BLaER1 (cell line): ENCODE results near the gene BLTP3B.
A peak's percentile ranks its signal among the peaks of the same experiment; 100 is the strongest.
"Not testable (repeated sequence)": the region's sequence is repeated elsewhere in the genome, so short reads cannot be mapped to it uniquely, and the experiment has no call there.

Experiments
- H3K27ac ChIP-seq: shearing (Covaris generic); formaldehyde crosslinking; 2 replicates; pipeline ENCODE4 v1.8.1; 2022
- H3K27me3 ChIP-seq: shearing (Covaris generic); formaldehyde crosslinking; 2 replicates; pipeline ENCODE4 v1.8.1; 2022
- H3K36me3 ChIP-seq: shearing (Covaris generic); formaldehyde crosslinking; 2 replicates; pipeline ENCODE4 v1.8.1; 2022
- H3K4me1 ChIP-seq: shearing (Covaris generic); formaldehyde crosslinking; 2 replicates; pipeline ENCODE4 v1.8.1; 2022
- H3K4me2 ChIP-seq: shearing (Covaris generic); formaldehyde crosslinking; 2 replicates; pipeline ENCODE4 v1.8.1; 2022
- H3K4me3 ChIP-seq: shearing (Covaris generic); formaldehyde crosslinking; 2 replicates; pipeline ENCODE4 v1.8.1; 2022
- H3K9ac ChIP-seq: shearing (Covaris generic); formaldehyde crosslinking; 2 replicates; pipeline ENCODE4 v1.8.1; 2022
- H3K9me3 ChIP-seq: shearing (Covaris generic); formaldehyde crosslinking; 2 replicates; pipeline ENCODE4 v1.8.1; 2022
- H4K20me1 ChIP-seq: shearing (Covaris generic); formaldehyde crosslinking; 2 replicates; pipeline ENCODE4 v1.8.1; 2022
- Cebpa-rat ChIP-seq: shearing (Covaris generic); IDR thresholded peaks from 2 replicates; pipeline ENCODE4 v1.8.1; 2022

The BLTP3B gene

GRCh38 chr12:100142851-100143559 lies at the start of gene BLTP3B:
Gene BLTP3B (minus strand): TSS chr12:100142874. CDS start chr12:100142635, 239 bp downstream.
- Histone ChIP-seq H3K27me3 (no peaks in the 10 kb centered on the region), H3K4me2 (peak within 1 kb of the TSS; percentile 75), H4K20me1 (peaks cover 20% of the 10 kb centered on the region), H3K4me1 (peaks cover 34% of the 10 kb centered on the region), H3K27ac (peak within 1 kb of the TSS; percentile 96), H3K4me3 (peak within 1 kb of the TSS; percentile 99), H3K36me3 (no peaks in the 10 kb centered on the region), H3K9me3 (no peaks in the 10 kb centered on the region), H3K9ac (peak within 1 kb of the TSS; percentile 98)
- no peak for TF ChIP-seq Cebpa-rat

GRCh38 chr12:100189636-100190394 lies 47.1 kb upstream of the BLTP3B start:
- H3K4me1 ChIP-seq: peaks cover 33% of the 10 kb centered on the region
- H3K9me3 ChIP-seq: peaks cover 17% of the 10 kb centered on the region
- H3K9ac ChIP-seq: peak overlapping the region; percentile 43; the same call in 1 of the 2 replicates
- H3K36me3 ChIP-seq: peaks cover 70% of the 10 kb centered on the region
- H3K4me2 ChIP-seq: peak overlapping the region; percentile 44
- no peak for TF ChIP-seq Cebpa-rat
- H3K27me3 ChIP-seq: no peaks in the 10 kb centered on the region
- no peaks in the 10 kb centered on the region for H4K20me1 ChIP-seq
- H3K4me3 ChIP-seq: no peak overlapping the region
- peak overlapping the region; percentile 39; the same call in 1 of the 2 replicates for H3K27ac ChIP-seq

GRCh38 chr12:100188888-100189635 lies 46.4 kb upstream of the BLTP3B start:
- H3K36me3 ChIP-seq: peaks cover 63% of the 10 kb centered on the region
- not testable (repeated sequence) for H3K4me3 ChIP-seq, H4K20me1 ChIP-seq, H3K27me3 ChIP-seq, H3K9ac ChIP-seq
- peak overlapping the region; percentile 39; the same call in 1 of the 2 replicates for H3K27ac ChIP-seq
- peak overlapping the region; percentile 44 for H3K4me2 ChIP-seq
- H3K9me3 ChIP-seq: peaks cover 12% of the 10 kb centered on the region
- H3K4me1 ChIP-seq: peaks cover 33% of the 10 kb centered on the region

- Histone ChIP-seq H3K4me3 (no peak overlapping the region), H4K20me1 (no peaks in the 10 kb centered on the region), H3K4me1 (peaks cover 33% of the 10 kb centered on the region), H3K9ac (no peak overlapping the region), H3K27me3 (no peaks in the 10 kb centered on the region), H3K9me3 (peaks cover 12% of the 10 kb centered on the region), H3K27ac (no peak overlapping the region), H3K36me3 (peaks cover 58% of the 10 kb centered on the region), H3K4me2 (no peak overlapping the region)
- no peak for TF ChIP-seq Cebpa-rat
These were observed 45.3 kb upstream of the BLTP3B start for GRCh38 chr12:100187857-100188519.

GRCh38 chr12:100187068-100187467 lies 44.4 kb upstream of the BLTP3B start:
- Histone ChIP-seq H3K36me3 (peaks cover 53% of the 10 kb centered on the region), H3K4me2 (no peak overlapping the region), H3K27ac (no peak overlapping the region), H3K9ac (no peak overlapping the region), H3K27me3 (no peaks in the 10 kb centered on the region), H3K9me3 (peaks cover 12% of the 10 kb centered on the region), H3K4me3 (no peak overlapping the region), H4K20me1 (no peaks in the 10 kb centered on the region), H3K4me1 (peaks cover 33% of the 10 kb centered on the region)
- no peak for TF ChIP-seq Cebpa-rat

GRCh38 chr12:100186071-100186470 lies 43.4 kb upstream of the BLTP3B start:
- Histone ChIP-seq H3K4me3 (no peak overlapping the region), H3K4me2 (no peak overlapping the region)

GRCh38 chr12:100185361-100185894 lies 42.8 kb upstream of the BLTP3B start:
- Histone ChIP-seq H3K4me1 (peaks cover 18% of the 10 kb centered on the region), H3K27ac (no peak overlapping the region), H3K9me3 (peaks cover 12% of the 10 kb centered on the region), H3K9ac (no peak overlapping the region), H4K20me1 (no peaks in the 10 kb centered on the region), H3K4me2 (no peak overlapping the region), H3K27me3 (no peaks in the 10 kb centered on the region), H3K36me3 (peaks cover 51% of the 10 kb centered on the region), H3K4me3 (no peak overlapping the region)
- TF ChIP-seq Cebpa-rat: no peak

More at GRCh38 chr12:100186071-100186470, 43.4 kb upstream of the BLTP3B start:
- H3K36me3 ChIP-seq: peaks cover 51% of the 10 kb centered on the region
- no peaks in the 10 kb centered on the region for H3K27me3 ChIP-seq
- peaks cover 12% of the 10 kb centered on the region for H3K9me3 ChIP-seq
- no peaks in the 10 kb centered on the region for H4K20me1 ChIP-seq
- no peak overlapping the region; the same call in 1 of the 2 replicates for H3K9ac ChIP-seq
- H3K27ac ChIP-seq: no peak overlapping the region
- TF ChIP-seq Cebpa-rat: no peak
- peaks cover 24% of the 10 kb centered on the region for H3K4me1 ChIP-seq

GRCh38 chr12:100184549-100185145 lies 42.0 kb upstream of the BLTP3B start:
- no peak for TF ChIP-seq Cebpa-rat
- peaks cover 10% of the 10 kb centered on the region for H3K4me1 ChIP-seq
- no peaks in the 10 kb centered on the region for H4K20me1 ChIP-seq
- H3K9me3 ChIP-seq: peaks cover 11% of the 10 kb centered on the region
- H3K9ac ChIP-seq: no peak overlapping the region
- H3K27ac ChIP-seq: no peak overlapping the region
- no peak overlapping the region for H3K4me3 ChIP-seq
- no peak overlapping the region for H3K4me2 ChIP-seq
- peaks cover 49% of the 10 kb centered on the region for H3K36me3 ChIP-seq
- H3K27me3 ChIP-seq: no peaks in the 10 kb centered on the region

GRCh38 chr12:100179252-100179651 lies 36.6 kb upstream of the BLTP3B start:
- no peaks in the 10 kb centered on the region for H4K20me1 ChIP-seq
- H3K9ac ChIP-seq: no peak overlapping the region
- H3K27me3 ChIP-seq: no peaks in the 10 kb centered on the region
- no peaks in the 10 kb centered on the region for H3K9me3 ChIP-seq
- H3K4me3 ChIP-seq: no peak overlapping the region
- TF ChIP-seq Cebpa-rat: no peak
- H3K4me1 ChIP-seq: no peaks in the 10 kb centered on the region
- no peak overlapping the region for H3K27ac ChIP-seq
- H3K36me3 ChIP-seq: peaks cover 58% of the 10 kb centered on the region
- H3K4me2 ChIP-seq: no peak overlapping the region

- H4K20me1 ChIP-seq, H3K9ac ChIP-seq, H3K27ac ChIP-seq, H3K27me3 ChIP-seq, H3K9me3 ChIP-seq, H3K4me3 ChIP-seq, H3K4me1 ChIP-seq, H3K4me2 ChIP-seq: not testable (repeated sequence)
- peaks cover 70% of the 10 kb centered on the region for H3K36me3 ChIP-seq
These were observed 33.8 kb upstream of the BLTP3B start for GRCh38 chr12:100176493-100176892.
